ENCODE measurements around the gene ZNF580. TPM values are rescaled to one million over a fixed set of nuclear protein-coding genes. Genes with fewer than 3 reads are reported as not detected.

ZNF580 gene
- total and polyA plus RNA-seq, 2 of the 8 experiments (the other 6 are each of a cell fraction or from before 2014, with no cell fraction given) = 12.0 to 24.6 TPM

- CTCF ChIA-PET (ENCODE audit: partially characterized antibody) = interaction anchor here (4.0 to 6.9 kb wide), 2 partner anchors 9 to 12 kb away, joined by 18 to 56 read pairs; no protein-coding TSS in a partner anchor
- H3K79me2 ChIP-seq (ENCODE audit: control insufficient read depth in 1 of 2, insufficient read depth in 2 of 2, low read length in 2 of 2) = peaks cover 4 to 21% of the 10 kb centered on the region in 2 experiments; a peak in 3 of 4 replicates
- H3K4me2 ChIP-seq (ENCODE audit: insufficient read depth in 1 of 2, low read depth in 2 of 2, low read length in 2 of 2) = peak overlapping the region; percentile 90 to 99
- peak overlapping the region; percentile 91 for H3K4ac ChIP-seq (replicated peaks; ENCODE audit: insufficient read length, low read depth, low read length)
- 0 out of 2 replicates have a peak overlapping the region, but pooled peaks have one; percentile 35 for H2BK5ac ChIP-seq (ENCODE audit: low read depth, low read length)
- H3K9me3 ChIP-seq (ENCODE audit: insufficient read depth in 2 of 2, low read depth in 1 of 2, low read length in 1 of 2) = no peaks in the 10 kb centered on the region; a peak in 1 of 4 replicates
- no peak overlapping the region for H3K14ac ChIP-seq (ENCODE audit: insufficient read length)
- H4K5ac ChIP-seq (ENCODE audit: insufficient read length, low read depth, low read length) = no peak overlapping the region
- H2BK12ac ChIP-seq (ENCODE audit: low read depth, low read length) = no peak overlapping the region
- no peaks in the 10 kb centered on the region for H3K27me3 ChIP-seq (replicated peaks in 1 of 4; ENCODE audit: control insufficient read depth in 3 of 4, extremely low read depth in 1 of 4, insufficient read depth in 3 of 4, low read length in 3 of 4)
- H3K79me1 ChIP-seq (ENCODE audit: low read depth, low read length) = peaks cover 11% of the 10 kb centered on the region
- FAIRE-seq (no peak), DNase-seq (ENCODE audit: low read depth in 1 of 2, low spot score in 2 of 2) (no peak)
- peaks cover 0 to 22% (median 12%) of the 10 kb centered on the region in 4 experiments; a peak in 6 of 7 replicates for H3K4me1 ChIP-seq (replicated peaks in 1 of 4; ENCODE audit: control insufficient read depth in 3 of 4, insufficient read depth in 4 of 4, low read length in 3 of 4)
- peak overlapping the region; percentile 48; the same call in 1 of the 2 replicates for H3K18ac ChIP-seq (ENCODE audit: extremely low read depth, low read length)
- H3K9ac ChIP-seq (replicated peaks in 1 of 4; ENCODE audit: extremely low read depth in 1 of 4, low read depth in 3 of 4, low read length in 3 of 4) = peak overlapping the region; percentile 52 to 88 (median 75)
- H2AFZ ChIP-seq (ENCODE audit: low read length) = no peak overlapping the region
- 3% methylated on average over 8 of the region's 15 CpGs; no CpG with 5 or more reads in 1 of the 2 experiments for WGBS, 2 experiments (ENCODE audit: extremely low coverage in 1 of 2, insufficient coverage in 1 of 2, insufficient read length in 1 of 2, insufficient replicate concordance in 2 of 2, low coverage in 1 of 2, low lambda C conversion rate in 2 of 2, missing lambda C conversion rate in 1 of 2)
- peak overlapping the region; percentile 90 for H3K56ac ChIP-seq (replicated peaks; ENCODE audit: insufficient read length, low read depth, low read length)
- no peak overlapping the region for H3K23ac ChIP-seq (ENCODE audit: insufficient read length)
- peak overlapping the region; percentile 48 for H3K27ac ChIP-seq (ENCODE audit: low read depth, low read length)
- H4K91ac ChIP-seq (replicated peaks; ENCODE audit: insufficient read length, low read length) = no peak overlapping the region
- H2AK5ac ChIP-seq (ENCODE audit: low read depth, low read length) = no peak overlapping the region
- peak overlapping the region; percentile 13 for H2BK120ac ChIP-seq (replicated peaks; ENCODE audit: low read depth, low read length)
- H3K36me3 ChIP-seq (ENCODE audit: control insufficient read depth in 2 of 4, insufficient read depth in 4 of 4, low read length in 3 of 4) = peaks cover 7 to 13% (median 10%) of the 10 kb centered on the region in 4 experiments
- H2BK15ac ChIP-seq (ENCODE audit: low read length) = no peak overlapping the region
- no peak for TF ChIP-seq NRF1 (IDR thresholded peaks at IDR 0.05; ENCODE audit: low read depth, low read length)
- TF ChIP-seq PHF8 (conservative IDR thresholded peaks at IDR 0.05; ENCODE audit: low read depth, low read length) = 0 out of 2 replicates have a peak, but pooled peaks have one; percentile 18
- TF ChIP-seq POLR2AphosphoS5 (IDR thresholded peaks at IDR 0.05; ENCODE audit: low read depth, low read length) = no peak
- no peak for TF ChIP-seq GTF2F1 (IDR thresholded peaks at IDR 0.05; ENCODE audit: borderline replicate concordance, low read depth, low read length)
- TF ChIP-seq, protein P1, sequence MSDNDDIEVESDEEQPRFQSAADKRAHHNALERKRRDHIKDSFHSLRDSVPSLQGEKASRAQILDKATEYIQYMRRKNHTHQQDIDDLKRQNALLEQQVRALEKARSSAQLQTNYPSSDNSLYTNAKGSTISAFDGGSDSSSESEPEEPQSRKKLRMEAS (IDR thresholded peaks at IDR 0.05) = 0 out of 2 replicates have a peak, but pooled peaks have one; percentile 30
- no peak for TF ChIP-seq TAF1 (IDR thresholded peaks at IDR 0.05; ENCODE audit: low read depth, low read length)
- TF ChIP-seq KDM1A (IDR thresholded peaks at IDR 0.05; ENCODE audit: borderline replicate concordance, low read length) = no peak
- no peak for TF ChIP-seq BACH1 (IDR thresholded peaks at IDR 0.05; ENCODE audit: low read length)
- TF ChIP-seq TCF12 (IDR thresholded peaks at IDR 0.05; ENCODE audit: low read depth, low read length) = no peak
- H4K8ac ChIP-seq (ENCODE audit: extremely low read depth, insufficient read depth, low read length) = peak overlapping the region; percentile 57
- POLR2A ChIA-PET (ENCODE audit: partially characterized antibody) = interaction anchor here (1.0 to 9.2 kb wide), 3 partner anchors 9 to 22 kb away, joined by 3 to 96 read pairs (median 3); no protein-coding TSS in a partner anchor
- no peak overlapping the region for H2BK20ac ChIP-seq (ENCODE audit: low read length)
- H4K20me1 ChIP-seq (replicated peaks in 1 of 2; ENCODE audit: control insufficient read depth in 1 of 2, insufficient read depth in 2 of 2, low read length in 2 of 2) = peaks cover 0 to 7% of the 10 kb centered on the region in 2 experiments
- H3K23me2 ChIP-seq (ENCODE audit: low read depth, low read length) = peaks cover 36% of the 10 kb centered on the region
- H3K4me3 ChIP-seq (ENCODE audit: extremely low read depth in 1 of 4, insufficient read depth in 2 of 4, low read depth in 3 of 4, low read length in 4 of 4) = peak overlapping the region; percentile 74 to 98 (median 88)
These were observed 3.0 kb downstream of the ZNF580 start for GRCh38 chr19:55643887-55644176.

Data from H1 (cell line).